Measurements from ENCODE around the gene PRKN. TPM values are rescaled to one million over a fixed set of nuclear protein-coding genes. Genes with fewer than 3 reads are reported as not detected.

Gene PRKN
- total RNA-seq, 1 donor from 2014 or later = 25.5 TPM

GRCh38 chr6:161455848-161456247 lies 1271.7 kb downstream of the PRKN start:
- Histone ChIP-seq H3K9me3 (replicated peaks) (no peaks in the 10 kb centered on the region), H3K36me3 (no peaks in the 10 kb centered on the region), H3K4me1 (no peaks in the 10 kb centered on the region), H3K27ac (replicated peaks) (no peak overlapping the region), H3K4me3 (no peak overlapping the region), H3K27me3 (ENCODE audit: low read depth) (no peaks in the 10 kb centered on the region)
- TF ChIP-seq CTCF (IDR thresholded peaks at IDR 0.05; ENCODE audit: borderline replicate concordance) = no peak
- no peak for DNase-seq
- intact Hi-C loops (cut with micrococcal nuclease) = no loop called here

- Histone ChIP-seq H3K27ac (replicated peaks) (no peak overlapping the region), H3K4me1 (no peaks in the 10 kb centered on the region), H3K27me3 (ENCODE audit: low read depth) (no peaks in the 10 kb centered on the region), H3K36me3 (no peaks in the 10 kb centered on the region), H3K9me3 (replicated peaks) (no peaks in the 10 kb centered on the region), H3K4me3 (no peak overlapping the region)
- TF ChIP-seq CTCF (IDR thresholded peaks at IDR 0.05; ENCODE audit: borderline replicate concordance) = no peak
- no peak for DNase-seq
- intact Hi-C loops (cut with micrococcal nuclease) = no loop called here
Observed at GRCh38 chr6:161453558-161453957, 1274.0 kb downstream of the PRKN start.

- no peaks in the 10 kb centered on the region for H3K27me3 ChIP-seq (ENCODE audit: low read depth)
Observed at GRCh38 chr6:161452241-161452640, 1275.3 kb downstream of the PRKN start.

GRCh38 chr6:161449521-161449920 lies 1278.0 kb downstream of the PRKN start:
- no peak for TF ChIP-seq CTCF (IDR thresholded peaks at IDR 0.05; ENCODE audit: borderline replicate concordance)
- Histone ChIP-seq H3K4me3 (no peak overlapping the region), H3K27me3 (ENCODE audit: low read depth) (no peaks in the 10 kb centered on the region), H3K9me3 (replicated peaks) (no peaks in the 10 kb centered on the region), H3K27ac (replicated peaks) (no peak overlapping the region), H3K4me1 (peaks cover 6% of the 10 kb centered on the region), H3K36me3 (no peaks in the 10 kb centered on the region)
- no peak for DNase-seq
- intact Hi-C loops (cut with micrococcal nuclease) = no loop called here

More at GRCh38 chr6:161452241-161452640, 1275.3 kb downstream of the PRKN start:
- H3K4me1 ChIP-seq = no peaks in the 10 kb centered on the region
- TF ChIP-seq CTCF (IDR thresholded peaks at IDR 0.05; ENCODE audit: borderline replicate concordance) = no peak
- H3K9me3 ChIP-seq (replicated peaks) = no peaks in the 10 kb centered on the region
- H3K27ac ChIP-seq (replicated peaks) = no peak overlapping the region
- no peak overlapping the region for H3K4me3 ChIP-seq
- intact Hi-C loops (cut with micrococcal nuclease) = no loop called here
- H3K36me3 ChIP-seq = no peaks in the 10 kb centered on the region
- no peak for DNase-seq

- no peak overlapping the region for H3K27ac ChIP-seq (replicated peaks)
- no peak for TF ChIP-seq CTCF (IDR thresholded peaks at IDR 0.05; ENCODE audit: borderline replicate concordance)
- DNase-seq = no peak
- intact Hi-C loops (cut with micrococcal nuclease) = no loop called here
- peaks cover 18% of the 10 kb centered on the region for H3K4me1 ChIP-seq
- H3K4me3 ChIP-seq = no peak overlapping the region
- H3K9me3 ChIP-seq (replicated peaks) = no peaks in the 10 kb centered on the region
- H3K27me3 ChIP-seq (ENCODE audit: low read depth) = no peaks in the 10 kb centered on the region
- H3K36me3 ChIP-seq = no peaks in the 10 kb centered on the region
Observed at GRCh38 chr6:161446949-161447348, 1280.6 kb downstream of the PRKN start.
